NCI-H446 treated with DMSO at 0.1 percent for 48 hours (cell line): Measurements from ENCODE around the gene NUDT19.
"Not testable (repeated sequence)": the region's sequence is repeated elsewhere in the genome, so short reads cannot be mapped to it uniquely, and the experiment has no call there.

Experiments
- DNase-seq: peaks from one replicate; lab custom pipeline; 2025; lab: John Stamatoyannopoulos, UW

NUDT19 gene

GRCh38 chr19:32709032-32709431, 17.4 kb downstream of the NUDT19 start:
- DNase-seq, result no peak

- no peak for DNase-seq
These were observed 20.1 kb downstream of the NUDT19 start for GRCh38 chr19:32711747-32712146.

GRCh38 chr19:32716203-32716602, 24.6 kb downstream of the NUDT19 start:
- DNase-seq, result not testable (repeated sequence)

GRCh38 chr19:32717496-32717895, 25.9 kb downstream of the NUDT19 start:
- DNase-seq, result no peak

GRCh38 chr19:32718286-32718685, 26.7 kb downstream of the NUDT19 start:
- no peak for DNase-seq

GRCh38 chr19:32719611-32720059, 28.0 kb downstream of the NUDT19 start, which contains the start of gene TDRD12:
TSS of gene TDRD12 (plus strand) at chr19:32719767. CDS start at chr19:32720073, 306 bp downstream.
- no peak for DNase-seq

- no peak for DNase-seq
These were observed 28.8 kb downstream of the NUDT19 start for GRCh38 chr19:32720216-32720935.

GRCh38 chr19:32720936-32721250, 29.3 kb downstream of the NUDT19 start:
- no peak for DNase-seq

GRCh38 chr19:32735936-32736335, 44.3 kb downstream of the NUDT19 start:
- no peak for DNase-seq

GRCh38 chr19:32743021-32743420, 51.4 kb downstream of the NUDT19 start:
- DNase-seq, result no peak

GRCh38 chr19:32743447-32743846, 51.8 kb downstream of the NUDT19 start:
- no peak for DNase-seq

GRCh38 chr19:32744555-32745325, 53.1 kb downstream of the NUDT19 start:
- DNase-seq, result no peak

GRCh38 chr19:32745594-32746251, 54.1 kb downstream of the NUDT19 start:
- DNase-seq, result not testable (repeated sequence)

- not testable (repeated sequence) for DNase-seq
These were observed 55.1 kb downstream of the NUDT19 start for GRCh38 chr19:32746631-32747196.

- no peak for DNase-seq
These were observed 56.9 kb downstream of the NUDT19 start for GRCh38 chr19:32748497-32748896.

- DNase-seq, result no peak
These were observed 57.3 kb downstream of the NUDT19 start for GRCh38 chr19:32748948-32749347.

- DNase-seq, result no peak
These were observed 57.7 kb downstream of the NUDT19 start for GRCh38 chr19:32749361-32749760.

- no peak for DNase-seq
These were observed 58.9 kb downstream of the NUDT19 start for GRCh38 chr19:32750441-32751055.

GRCh38 chr19:32751066-32751465, 59.4 kb downstream of the NUDT19 start:
- DNase-seq, result no peak

- DNase-seq, result no peak
These were observed 65.6 kb downstream of the NUDT19 start for GRCh38 chr19:32757189-32757588.
